HFFc6 (cell line): ENCODE measurements around the gene NFASC. TPM values are rescaled to one million over a fixed set of nuclear protein-coding genes. Genes with fewer than 3 reads are reported as not detected.

ENCODE experiments used
- DNase-seq: peaks from one replicate; pipeline ENCODE4 v3.0.0-alpha.2; 2018
- H3K27ac Mint-ChIP-seq: 2 replicates; pipeline ENCODE4 v1.8.0; 2020; ENCODE audit warnings: mild to moderate bottlenecking, mixed read lengths
- H3K27me3 Mint-ChIP-seq: 2 replicates; pipeline ENCODE4 v1.8.0; 2021; ENCODE audit warnings: mild to moderate bottlenecking, moderate library complexity, mixed read lengths; ENCODE audit not compliant: insufficient read depth
- H3K36me3 Mint-ChIP-seq: 2 replicates; pipeline ENCODE4 v1.8.0; 2021; ENCODE audit warnings: low read depth, mixed read lengths
- H3K4me1 Mint-ChIP-seq: 2 replicates; pipeline ENCODE4 v1.8.0; 2020; ENCODE audit warnings: low read depth, mixed read lengths
- H3K4me3 Mint-ChIP-seq: 2 replicates; pipeline ENCODE4 v1.8.0; 2020; ENCODE audit warnings: mild to moderate bottlenecking, moderate library complexity, mixed read lengths
- H3K9me3 Mint-ChIP-seq: 2 replicates; pipeline ENCODE4 v1.8.0; 2020; ENCODE audit warnings: mild to moderate bottlenecking, mixed read lengths
- total RNA-seq, 6 experiments: library from RNA; stranded (reverse); fragmentation: NEBNext Ultra II Directional; extraction: Animal tissue kit (Norgen Biotek cat#: 25700); gene quantifications; 2 replicates in 1 of 6; 3 replicates in 5 of 6; pipeline ENCODE4 v1.2.3, GENCODE V29; 2021
- TF ChIP-seq, protein P1 (sequence below): fragments of 200-600 bp; sonication (generic); IDR thresholded peaks from 2 replicates; pipeline ENCODE4 v1.5.0; 2021; ENCODE audit warnings: antibody characterized with exemption, mild to moderate bottlenecking

Gene NFASC
- total RNA-seq, 6 experiments from 2014 or later = 4.7 to 11.7 (median 9.9) TPM

DNA sequence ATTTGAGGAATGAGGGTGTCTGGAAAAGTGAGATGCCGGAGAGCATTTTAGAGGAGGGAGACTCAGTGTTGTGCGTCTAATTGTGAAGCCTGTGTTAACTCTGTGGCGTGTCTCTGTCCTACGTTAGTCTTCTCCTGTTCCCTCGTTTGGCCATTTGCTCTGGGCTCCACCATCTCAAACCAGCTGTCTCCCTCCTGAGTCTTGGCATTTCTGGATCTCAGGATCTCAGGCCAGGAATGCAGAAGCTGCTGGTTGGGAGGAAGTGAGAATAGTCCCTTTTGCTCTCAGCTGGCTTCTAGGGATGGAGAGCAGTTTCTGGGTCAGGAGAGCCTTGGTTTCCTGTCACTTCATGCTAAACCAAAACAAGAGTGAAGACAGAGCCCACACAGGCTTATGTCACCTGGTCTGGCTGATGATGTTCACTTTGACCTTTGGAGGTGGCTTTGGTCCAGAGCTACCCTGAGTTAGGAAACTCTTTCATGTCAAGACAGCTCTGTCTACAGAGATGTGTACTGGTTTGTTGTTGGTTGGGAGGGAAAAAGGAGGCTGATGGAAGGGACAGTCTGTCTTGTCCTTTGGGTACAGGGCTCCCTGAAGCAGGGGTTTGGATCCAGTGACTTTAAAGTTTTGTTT, 859 bp downstream of the NFASC start:
- Mint-ChIP-seq H3K9me3 (no peaks in the 10 kb centered on the region), H3K27me3 (peaks cover 25% of the 10 kb centered on the region), H3K36me3 (no peaks in the 10 kb centered on the region), H3K4me3 (no peak overlapping the region), H3K4me1 (0 out of 2 replicates have a peak, but pooled peaks cover 5% of the 10 kb centered on the region), H3K27ac (no peak overlapping the region)
- no peak for DNase-seq
- TF ChIP-seq, protein P1, sequence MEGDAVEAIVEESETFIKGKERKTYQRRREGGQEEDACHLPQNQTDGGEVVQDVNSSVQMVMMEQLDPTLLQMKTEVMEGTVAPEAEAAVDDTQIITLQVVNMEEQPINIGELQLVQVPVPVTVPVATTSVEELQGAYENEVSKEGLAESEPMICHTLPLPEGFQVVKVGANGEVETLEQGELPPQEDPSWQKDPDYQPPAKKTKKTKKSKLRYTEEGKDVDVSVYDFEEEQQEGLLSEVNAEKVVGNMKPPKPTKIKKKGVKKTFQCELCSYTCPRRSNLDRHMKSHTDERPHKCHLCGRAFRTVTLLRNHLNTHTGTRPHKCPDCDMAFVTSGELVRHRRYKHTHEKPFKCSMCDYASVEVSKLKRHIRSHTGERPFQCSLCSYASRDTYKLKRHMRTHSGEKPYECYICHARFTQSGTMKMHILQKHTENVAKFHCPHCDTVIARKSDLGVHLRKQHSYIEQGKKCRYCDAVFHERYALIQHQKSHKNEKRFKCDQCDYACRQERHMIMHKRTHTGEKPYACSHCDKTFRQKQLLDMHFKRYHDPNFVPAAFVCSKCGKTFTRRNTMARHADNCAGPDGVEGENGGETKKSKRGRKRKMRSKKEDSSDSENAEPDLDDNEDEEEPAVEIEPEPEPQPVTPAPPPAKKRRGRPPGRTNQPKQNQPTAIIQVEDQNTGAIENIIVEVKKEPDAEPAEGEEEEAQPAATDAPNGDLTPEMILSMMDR = no peak

DNA sequence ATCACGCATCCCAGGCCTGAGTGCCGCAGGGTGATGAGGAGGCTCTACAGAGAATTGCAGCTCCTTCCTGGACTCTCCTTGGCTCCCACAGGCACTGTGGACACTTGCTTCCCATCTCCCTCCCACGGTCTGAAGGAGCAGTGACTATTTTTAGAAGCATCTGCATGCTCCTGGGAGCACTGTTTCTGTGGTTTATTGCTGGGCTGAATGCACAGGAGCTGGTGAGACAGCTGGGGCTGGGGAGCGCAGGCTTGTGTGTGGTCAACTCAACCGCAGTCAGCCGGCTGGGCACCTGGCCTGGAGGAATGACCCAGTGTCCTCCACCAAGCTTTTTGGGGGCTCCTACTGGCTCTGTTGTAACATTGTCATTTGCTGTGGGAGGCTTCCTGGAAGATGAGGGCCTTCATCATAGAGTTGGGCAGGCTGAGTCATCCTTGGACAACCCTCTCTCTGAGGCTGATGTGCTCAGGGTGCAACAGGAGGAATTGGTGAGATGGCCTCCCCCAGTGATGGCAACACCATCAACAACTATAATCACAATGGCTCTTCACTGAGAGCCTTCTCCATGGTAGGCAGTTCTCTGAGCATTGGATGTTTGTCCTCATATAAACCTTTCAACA, 1.7 kb downstream of the NFASC start:
- H3K4me1 Mint-ChIP-seq = 0 out of 2 replicates have a peak, but pooled peaks cover 5% of the 10 kb centered on the region
- H3K27ac Mint-ChIP-seq = no peak overlapping the region
- TF ChIP-seq, protein P1 = no peak
- no peak overlapping the region for H3K4me3 Mint-ChIP-seq
- DNase-seq = no peak
- peaks cover 24% of the 10 kb centered on the region for H3K27me3 Mint-ChIP-seq
- H3K9me3 Mint-ChIP-seq = no peaks in the 10 kb centered on the region
- H3K36me3 Mint-ChIP-seq = no peaks in the 10 kb centered on the region

DNA sequence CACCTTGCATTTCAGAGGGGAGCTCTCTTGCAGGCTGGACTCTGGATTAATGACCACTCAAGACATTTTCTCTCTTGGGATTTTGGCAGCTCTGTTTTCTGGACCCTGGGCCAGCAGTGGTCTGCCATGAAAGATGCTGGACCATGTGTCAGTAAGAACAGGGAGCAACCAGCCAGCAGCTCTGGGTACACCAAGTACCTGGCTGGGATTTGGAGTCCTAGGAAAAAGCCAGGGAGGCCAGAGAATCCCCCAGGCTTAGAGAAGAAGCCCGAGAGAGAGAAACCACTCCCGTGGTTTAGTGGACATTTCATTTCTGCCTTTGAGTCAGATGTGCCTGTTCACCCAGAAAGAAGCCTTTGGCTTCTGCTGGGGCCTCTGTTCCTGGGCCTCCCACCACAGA, 2.5 kb downstream of the NFASC start:
- peaks cover 24% of the 10 kb centered on the region for H3K27me3 Mint-ChIP-seq
- H3K4me1 Mint-ChIP-seq = 0 out of 2 replicates have a peak, but pooled peaks cover 5% of the 10 kb centered on the region
- H3K27ac Mint-ChIP-seq = no peak overlapping the region
- H3K36me3 Mint-ChIP-seq = no peaks in the 10 kb centered on the region
- TF ChIP-seq, protein P1 = no peak
- no peak for DNase-seq
- no peaks in the 10 kb centered on the region for H3K9me3 Mint-ChIP-seq
- H3K4me3 Mint-ChIP-seq = no peak overlapping the region

DNA sequence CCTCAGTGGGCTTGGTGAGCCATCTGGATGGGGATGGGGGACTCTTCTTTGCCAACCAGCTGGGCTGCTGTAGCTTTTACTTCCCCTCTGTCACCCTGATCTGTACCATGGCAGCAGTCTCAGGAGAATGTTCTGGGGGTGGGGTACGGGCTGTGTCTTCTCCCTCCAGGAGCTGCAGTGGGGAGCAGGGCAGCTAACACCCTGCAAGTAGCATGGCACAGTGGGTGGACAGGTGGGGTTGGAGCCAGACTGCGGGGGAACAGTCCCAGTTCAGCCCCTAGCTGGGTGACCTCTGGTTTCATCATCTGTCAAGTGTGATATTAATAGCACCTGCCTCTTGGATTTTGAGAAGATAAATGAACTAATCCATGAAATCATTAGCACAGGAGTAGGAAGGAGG, 3.1 kb downstream of the NFASC start:
- H3K9me3 Mint-ChIP-seq = no peaks in the 10 kb centered on the region
- no peaks in the 10 kb centered on the region for H3K36me3 Mint-ChIP-seq
- TF ChIP-seq, protein P1 = no peak
- 0 out of 2 replicates have a peak, but pooled peaks cover 5% of the 10 kb centered on the region for H3K4me1 Mint-ChIP-seq
- H3K27ac Mint-ChIP-seq = no peak overlapping the region
- no peak for DNase-seq
- no peak overlapping the region for H3K4me3 Mint-ChIP-seq
- H3K27me3 Mint-ChIP-seq = peaks cover 26% of the 10 kb centered on the region

DNA sequence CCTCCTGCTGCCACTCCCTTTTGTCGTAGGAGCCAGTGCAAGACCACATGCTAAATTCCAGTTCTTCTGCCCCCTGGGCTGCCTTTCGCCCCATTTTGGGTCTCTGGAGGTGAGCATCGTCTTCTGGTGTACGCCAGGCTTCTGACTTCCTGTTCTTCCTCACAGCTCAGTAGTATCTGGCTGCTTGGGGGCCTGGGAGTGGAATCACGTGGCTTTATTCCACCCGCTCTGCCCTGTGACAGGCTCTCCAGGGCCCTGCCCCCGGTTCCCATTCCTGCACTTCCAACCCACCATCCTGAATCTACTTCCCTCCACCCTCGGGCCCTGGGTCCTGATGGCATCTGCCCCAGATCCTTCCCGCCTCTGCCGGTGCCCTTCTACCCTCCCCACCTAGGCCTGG, 3.6 kb downstream of the NFASC start:
- Mint-ChIP-seq H3K36me3 (no peaks in the 10 kb centered on the region), H3K27me3 (peaks cover 26% of the 10 kb centered on the region), H3K4me3 (no peak overlapping the region), H3K9me3 (no peaks in the 10 kb centered on the region), H3K4me1 (0 out of 2 replicates have a peak, but pooled peaks cover 5% of the 10 kb centered on the region), H3K27ac (no peak overlapping the region)
- no peak for DNase-seq
- TF ChIP-seq, protein P1 = no peak
